ENCODE measurements around the gene TRIM2. TPM values are rescaled to one million over a fixed set of nuclear protein-coding genes. Genes with fewer than 3 reads are reported as not detected.

Gene TRIM2
- total and polyA plus RNA-seq, 2 experiments from 2014 or later = 22.0 to 61.5 TPM

DNA sequence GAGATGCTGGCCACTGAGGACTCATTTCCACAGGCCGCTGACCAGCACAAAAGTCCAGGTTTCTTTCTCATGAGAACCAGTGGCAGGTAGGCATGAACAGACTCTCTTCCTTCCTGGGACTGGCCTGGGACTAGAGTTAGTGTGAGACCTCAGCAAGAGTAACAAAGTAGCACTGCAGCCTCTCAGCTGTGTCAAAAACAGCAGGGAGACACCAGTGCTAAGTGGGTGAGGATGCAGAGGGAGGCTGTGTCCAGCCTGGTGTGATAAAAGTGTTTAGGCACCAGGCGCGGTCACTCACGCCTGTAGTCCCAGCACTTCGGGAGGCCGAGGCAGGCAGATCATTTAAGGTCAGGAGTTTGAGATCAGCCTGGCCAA lies 42.9 kb downstream of the TRIM2 start:
- peaks cover 44% of the 10 kb centered on the region for H3K4me1 Mint-ChIP-seq

More for the DNA sequence above, 42.9 kb downstream of the TRIM2 start:
- TF ChIP-seq ZNF114 (CRISPR knock-in tag; IDR thresholded peaks at IDR 0.05) = no peak
- no peak for TF ChIP-seq POLR2AphosphoS5 (IDR thresholded peaks at IDR 0.05; ENCODE audit: low read depth)
- TF ChIP-seq, protein P1, sequence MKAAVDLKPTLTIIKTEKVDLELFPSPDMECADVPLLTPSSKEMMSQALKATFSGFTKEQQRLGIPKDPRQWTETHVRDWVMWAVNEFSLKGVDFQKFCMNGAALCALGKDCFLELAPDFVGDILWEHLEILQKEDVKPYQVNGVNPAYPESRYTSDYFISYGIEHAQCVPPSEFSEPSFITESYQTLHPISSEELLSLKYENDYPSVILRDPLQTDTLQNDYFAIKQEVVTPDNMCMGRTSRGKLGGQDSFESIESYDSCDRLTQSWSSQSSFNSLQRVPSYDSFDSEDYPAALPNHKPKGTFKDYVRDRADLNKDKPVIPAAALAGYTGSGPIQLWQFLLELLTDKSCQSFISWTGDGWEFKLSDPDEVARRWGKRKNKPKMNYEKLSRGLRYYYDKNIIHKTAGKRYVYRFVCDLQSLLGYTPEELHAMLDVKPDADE (IDR thresholded peaks at IDR 0.05) = no peak
- no peak for TF ChIP-seq JUNB (IDR thresholded peaks at IDR 0.05; ENCODE audit: unreplicated experiment)
- TF ChIP-seq NANOG (IDR thresholded peaks at IDR 0.05; ENCODE audit: borderline replicate concordance) = no peak
- TF ChIP-seq EZH2 (IDR thresholded peaks at IDR 0.05; ENCODE audit: low read depth, unreplicated experiment) = no peak
- no peak for TF ChIP-seq REST (IDR thresholded peaks at IDR 0.05; ENCODE audit: unreplicated experiment)
- no peak for TF ChIP-seq EZH2phosphoT487 (IDR thresholded peaks at IDR 0.05; ENCODE audit: unreplicated experiment)
- no peak for TF ChIP-seq ZNF462 (CRISPR knock-in tag; IDR thresholded peaks at IDR 0.05)
- no peak for TF ChIP-seq STAT1 (IDR thresholded peaks at IDR 0.05; ENCODE audit: unreplicated experiment)
- no peak for TF ChIP-seq CREB1 (CRISPR knock-in tag; IDR thresholded peaks at IDR 0.05; ENCODE audit: low read depth)
- H3K27me3 Mint-ChIP-seq (ENCODE audit: insufficient read depth, low read depth, poor library complexity) = peaks cover 14% of the 10 kb centered on the region
- H3K4me1 ChIP-seq (ENCODE audit: insufficient read depth) = peaks cover 49% of the 10 kb centered on the region
- H3K79me2 ChIP-seq (replicated peaks; ENCODE audit: insufficient read depth) = peaks cover 27% of the 10 kb centered on the region
- H4K20me1 ChIP-seq (replicated peaks; ENCODE audit: insufficient read depth) = peaks cover 4% of the 10 kb centered on the region
- peaks cover 10% of the 10 kb centered on the region; the same call in 1 of the 2 replicates for H3F3A ChIP-seq (replicated peaks; ENCODE audit: low read depth)
- H3K9me3 Mint-ChIP-seq = no peaks in the 10 kb centered on the region
- DNase-seq (ENCODE audit: low spot score) = no peak
- H3K9me2 ChIP-seq (ENCODE audit: insufficient read depth) = no peaks in the 10 kb centered on the region
- no peak overlapping the region for H2AFZ ChIP-seq
- no peak overlapping the region for H3K27ac ChIP-seq (ENCODE audit: low read depth)
- H3K4me3 ChIP-seq = no peak overlapping the region
- H3K4me2 ChIP-seq = no peak overlapping the region
- H3K27me3 ChIP-seq (ENCODE audit: insufficient read depth) = no peaks in the 10 kb centered on the region
- H3K36me3 ChIP-seq (ENCODE audit: insufficient read depth) = no peaks in the 10 kb centered on the region
- H3K4me3 Mint-ChIP-seq = no peak overlapping the region
- no peak for ATAC-seq
- H3K36me3 Mint-ChIP-seq (ENCODE audit: low read depth) = no peaks in the 10 kb centered on the region; the same call in 2 of the 3 replicates
- H3K27ac Mint-ChIP-seq = no peak overlapping the region
